KOPT-K1 (cell line): ENCODE data around the gene TCF7.

Experiments used
- H3K27ac ChIP-seq: fragments of 200-600 bp; sonication (generic); 2 replicates; pipeline ENCODE4 v1.5.1; 2016; ENCODE audit warnings: antibody characterized with exemption, mild to moderate bottlenecking, low read depth, low read length; ENCODE audit not compliant: poor library complexity, severe bottlenecking
- H3K36me3 ChIP-seq: fragments of 200-600 bp; sonication (generic); 2 replicates; pipeline ENCODE4 v1.5.1; 2017; ENCODE audit warnings: antibody characterized with exemption, mild to moderate bottlenecking, low read length, moderate library complexity; ENCODE audit not compliant: insufficient read depth
- H3K9me3 ChIP-seq: fragments of 200-600 bp; sonication (generic); 2 replicates; pipeline ENCODE4 v1.5.1; 2017; ENCODE audit warnings: antibody characterized with exemption, low read length, mild to moderate bottlenecking; ENCODE audit not compliant: insufficient read depth, poor library complexity, severe bottlenecking

Gene TCF7

GRCh38 chr5:134113902-134114875 lies at the start of gene TCF7:
TSS of gene TCF7 (plus strand) at chr5:134114681. CDS start at chr5:134114907, 226 bp downstream.
- peak within 1 kb of the TSS; percentile 92 for H3K27ac ChIP-seq
- peaks cover 38% of the 10 kb centered on the region for H3K36me3 ChIP-seq
- no peaks in the 10 kb centered on the region for H3K9me3 ChIP-seq

DNA sequence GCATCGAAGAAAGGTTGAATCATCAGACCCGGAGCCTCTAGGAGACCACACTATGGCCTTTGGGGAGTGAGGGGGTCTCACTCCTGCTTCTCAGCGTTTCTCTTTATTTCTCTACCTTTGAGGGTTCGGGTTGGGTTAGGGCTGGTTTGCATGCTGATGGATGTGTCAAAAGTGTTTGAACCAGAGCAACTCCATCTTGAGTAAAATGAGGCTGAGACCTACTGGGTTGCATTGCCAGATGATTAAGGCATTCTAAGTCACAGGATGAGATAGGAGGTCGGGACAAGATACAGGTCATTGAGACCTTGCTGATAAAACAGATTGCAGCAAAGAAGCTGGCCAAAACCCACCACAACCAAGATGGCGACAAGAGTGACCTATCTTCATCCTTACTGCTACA lies 44.9 kb upstream of the TCF7 start:
- no peaks in the 10 kb centered on the region for H3K9me3 ChIP-seq
- H3K36me3 ChIP-seq = no peaks in the 10 kb centered on the region
- peak overlapping the region; percentile 63 for H3K27ac ChIP-seq

GRCh38 chr5:134070725-134071613 lies 43.5 kb upstream of the TCF7 start:
- Histone ChIP-seq H3K9me3 (no peaks in the 10 kb centered on the region), H3K36me3 (no peaks in the 10 kb centered on the region), H3K27ac (peak overlapping the region; percentile 36)

DNA sequence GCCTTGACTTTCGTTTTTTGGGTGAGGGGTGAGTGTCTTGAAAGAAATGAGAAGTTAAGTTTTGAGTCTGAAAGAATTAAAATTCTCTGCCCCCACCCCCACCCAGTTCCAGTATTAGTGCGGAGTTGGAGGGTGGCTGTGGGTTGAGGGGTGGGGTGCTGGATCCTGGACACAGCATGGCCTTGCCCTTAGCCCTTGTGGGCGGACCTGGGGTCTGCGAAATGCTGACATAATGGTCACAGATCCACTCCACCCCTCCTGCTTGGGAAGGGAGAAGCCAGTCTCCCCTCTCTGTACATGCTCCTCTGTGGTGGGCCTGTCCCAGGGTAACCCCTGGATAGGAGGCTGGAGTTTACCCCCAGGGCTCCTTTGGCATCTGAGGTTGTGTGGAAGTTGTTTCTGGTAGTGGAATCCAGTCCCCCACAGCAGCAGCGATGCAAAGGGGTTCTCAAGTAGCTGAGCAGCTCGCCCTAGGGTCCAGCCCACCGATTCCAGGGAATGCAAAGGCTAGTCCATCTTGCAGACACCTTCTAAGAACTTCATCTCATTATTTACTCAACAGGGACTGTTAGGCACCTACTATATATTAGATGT lies 42.8 kb upstream of the TCF7 start:
- H3K36me3 ChIP-seq = no peaks in the 10 kb centered on the region
- H3K27ac ChIP-seq = peak overlapping the region; percentile 36
- H3K9me3 ChIP-seq = no peaks in the 10 kb centered on the region

- H3K36me3 ChIP-seq = no peaks in the 10 kb centered on the region
- H3K9me3 ChIP-seq = no peaks in the 10 kb centered on the region
- peak overlapping the region; percentile 36 for H3K27ac ChIP-seq
These were observed 41.8 kb upstream of the TCF7 start for GRCh38 chr5:134072471-134073210.

- H3K9me3 ChIP-seq = no peaks in the 10 kb centered on the region
- H3K27ac ChIP-seq = peak overlapping the region; percentile 36
- no peaks in the 10 kb centered on the region for H3K36me3 ChIP-seq
These were observed 41.1 kb upstream of the TCF7 start for GRCh38 chr5:134073404-134073803.

- Histone ChIP-seq H3K27ac (peak overlapping the region; percentile 37), H3K36me3 (no peaks in the 10 kb centered on the region), H3K9me3 (no peaks in the 10 kb centered on the region)
These were observed 39.4 kb upstream of the TCF7 start for GRCh38 chr5:134075102-134075501.

- Histone ChIP-seq H3K27ac (peak overlapping the region; percentile 95), H3K9me3 (no peaks in the 10 kb centered on the region), H3K36me3 (no peaks in the 10 kb centered on the region)
These were observed 36.4 kb upstream of the TCF7 start for GRCh38 chr5:134077926-134078580.

GRCh38 chr5:134079748-134080581 lies 34.5 kb upstream of the TCF7 start:
- Histone ChIP-seq H3K27ac (peak overlapping the region; percentile 95), H3K36me3 (no peaks in the 10 kb centered on the region), H3K9me3 (no peaks in the 10 kb centered on the region)

DNA sequence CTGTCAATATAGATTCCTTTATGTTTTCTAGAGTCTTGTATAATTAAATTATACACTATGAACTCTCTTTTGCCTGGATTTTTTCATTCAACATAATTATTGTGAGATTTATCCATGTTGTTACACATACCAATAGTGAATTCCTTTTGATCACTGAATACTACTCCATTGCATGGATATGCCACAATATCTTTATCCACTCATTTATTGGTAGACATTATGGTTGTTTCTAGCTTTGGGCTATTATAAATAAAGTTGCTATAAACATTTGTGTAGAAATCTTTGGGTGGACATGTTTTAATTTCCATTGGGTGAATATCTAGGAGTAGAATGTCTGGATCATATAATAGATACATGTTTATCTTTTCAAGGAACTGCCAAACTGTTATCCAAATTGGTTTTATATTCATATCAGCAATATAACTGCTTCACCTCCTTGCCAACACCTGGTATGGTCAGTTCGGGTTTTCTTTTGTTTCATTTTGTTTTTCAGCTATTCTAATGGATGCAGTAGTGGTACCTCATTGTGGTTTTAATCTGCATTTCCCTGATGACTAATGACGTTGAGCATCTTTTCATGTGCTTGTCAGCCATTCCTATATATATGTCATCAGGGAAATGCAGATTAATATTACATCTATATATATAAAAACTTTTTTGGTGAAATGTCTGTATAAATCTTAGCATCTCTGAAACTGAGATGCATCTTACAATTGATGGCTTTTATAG lies 32.1 kb upstream of the TCF7 start:
- H3K9me3 ChIP-seq = no peaks in the 10 kb centered on the region
- no peaks in the 10 kb centered on the region for H3K36me3 ChIP-seq
- peak overlapping the region; percentile 95 for H3K27ac ChIP-seq

DNA sequence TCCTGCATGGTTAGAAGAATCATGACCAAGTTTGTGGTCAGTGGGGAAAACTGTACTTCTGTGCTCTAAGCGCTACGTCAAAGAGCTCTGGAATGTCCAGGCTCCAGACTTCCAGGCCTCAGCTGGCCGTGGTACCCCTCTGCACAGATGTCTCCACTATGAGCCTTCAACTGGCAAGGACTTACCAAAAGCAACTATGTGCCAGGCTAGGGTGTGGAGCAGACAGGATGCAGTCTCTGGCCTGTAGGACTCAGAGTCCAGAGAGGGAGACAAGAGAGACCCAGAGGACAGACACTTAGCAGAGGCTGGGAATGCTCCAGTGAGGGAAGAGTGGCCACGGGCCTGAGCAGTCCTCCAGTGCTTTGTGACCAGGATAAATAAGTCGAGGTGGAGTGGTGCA lies 31.0 kb upstream of the TCF7 start:
- H3K27ac ChIP-seq = peak overlapping the region; percentile 95
- H3K9me3 ChIP-seq = no peaks in the 10 kb centered on the region
- H3K36me3 ChIP-seq = no peaks in the 10 kb centered on the region

GRCh38 chr5:134084022-134084565 lies 30.4 kb upstream of the TCF7 start:
- no peaks in the 10 kb centered on the region for H3K9me3 ChIP-seq
- H3K36me3 ChIP-seq = no peaks in the 10 kb centered on the region
- H3K27ac ChIP-seq = peak overlapping the region; percentile 95
